ENCODE results near the gene MTMR2.

MTMR2 gene

GRCh38 chr11:95918056-95918455, 5.9 kb downstream of the MTMR2 start:
- no peak for DNase-seq (ENCODE audit: low spot score)

DNA sequence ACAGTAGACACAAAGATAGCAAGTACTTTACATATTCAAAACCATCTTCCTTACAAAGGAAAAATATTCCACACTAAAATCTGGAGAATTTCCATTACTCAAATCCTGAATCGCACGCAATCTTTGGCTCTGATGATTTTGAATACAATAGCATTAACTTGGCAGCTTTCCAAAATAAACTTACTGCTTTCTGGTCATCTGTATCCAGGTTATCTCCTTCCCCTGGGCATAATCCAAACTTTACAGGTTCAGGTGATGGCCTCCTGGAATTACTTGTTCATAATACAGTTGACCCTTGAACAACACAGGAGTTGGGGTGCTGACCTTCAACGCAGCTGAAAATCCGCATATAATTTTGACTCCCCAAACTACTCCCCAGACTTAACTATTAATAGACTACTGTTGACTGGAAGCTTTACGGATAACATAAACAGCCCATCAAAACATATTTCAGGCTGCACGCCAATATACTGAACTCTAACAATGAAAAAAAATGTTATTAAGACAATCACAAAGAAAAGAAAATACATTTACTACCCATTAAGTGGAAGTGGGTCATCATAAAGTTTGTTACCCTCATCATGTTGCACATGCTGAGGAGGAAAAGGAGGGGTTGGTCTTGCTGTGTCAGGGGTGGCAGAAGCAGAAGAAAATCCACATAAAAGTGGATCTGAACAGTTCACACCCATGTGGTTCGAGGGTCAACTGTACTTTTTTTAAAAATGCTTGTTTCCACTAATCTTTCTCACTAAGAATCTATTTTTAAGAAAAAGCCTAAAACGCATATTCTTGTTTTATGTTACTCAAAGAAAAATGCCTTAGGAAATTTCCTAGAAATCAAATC, 6.5 kb downstream of the MTMR2 start:
- no peak for DNase-seq (ENCODE audit: low spot score)

- DNase-seq (ENCODE audit: low spot score): no peak
Observed at GRCh38 chr11:95916049-95916448, 7.9 kb downstream of the MTMR2 start.

GRCh38 chr11:95915051-95915450, 8.9 kb downstream of the MTMR2 start:
- DNase-seq (ENCODE audit: low spot score): no peak

- no peak for DNase-seq (ENCODE audit: low spot score)
Observed at GRCh38 chr11:95913830-95914615, 9.9 kb downstream of the MTMR2 start.

GRCh38 chr11:95912902-95913560, 10.9 kb downstream of the MTMR2 start:
- DNase-seq (ENCODE audit: low spot score): no peak

DNA sequence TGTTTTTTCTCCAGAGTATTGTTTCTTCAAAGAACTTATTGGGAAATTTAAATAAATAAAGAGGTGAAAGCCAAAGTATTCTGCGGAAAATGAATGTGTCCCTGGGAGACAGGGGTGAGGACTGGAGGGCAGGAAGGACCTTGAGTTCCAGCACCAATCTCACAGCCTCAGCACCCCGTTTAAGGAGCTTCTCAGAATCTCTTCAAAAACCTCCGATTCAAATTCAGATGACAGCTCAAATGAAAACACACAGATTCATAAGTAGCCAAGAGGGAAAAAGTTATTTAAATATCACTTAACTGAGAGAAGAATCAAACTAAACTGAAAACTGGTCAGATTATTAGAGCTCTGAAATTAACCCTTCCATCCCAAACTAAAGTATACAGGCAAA, 12.5 kb downstream of the MTMR2 start:
- no peak for DNase-seq (ENCODE audit: low spot score)

- DNase-seq (ENCODE audit: low spot score): no peak
Observed at GRCh38 chr11:95910638-95911368, 13.1 kb downstream of the MTMR2 start.

DNA sequence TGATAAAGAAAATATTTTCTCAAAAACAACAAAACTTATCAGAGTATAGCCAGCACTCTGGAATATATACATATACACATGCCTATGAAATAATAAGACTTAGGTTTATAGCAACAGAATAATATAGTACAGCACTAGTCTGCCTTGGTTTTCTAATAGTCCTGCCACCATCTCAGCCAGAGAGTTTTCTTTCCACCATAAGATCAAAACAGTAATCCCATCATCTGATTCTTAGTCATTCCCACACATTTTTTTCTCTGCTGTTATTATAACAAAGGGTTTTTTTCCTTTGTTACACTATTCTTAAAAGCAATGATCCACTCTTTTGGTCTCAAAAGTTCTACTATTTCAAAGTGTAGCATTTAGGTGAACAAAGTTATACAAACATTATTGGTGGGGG, 15.1 kb downstream of the MTMR2 start:
- no peak for DNase-seq (ENCODE audit: low spot score)

DNA sequence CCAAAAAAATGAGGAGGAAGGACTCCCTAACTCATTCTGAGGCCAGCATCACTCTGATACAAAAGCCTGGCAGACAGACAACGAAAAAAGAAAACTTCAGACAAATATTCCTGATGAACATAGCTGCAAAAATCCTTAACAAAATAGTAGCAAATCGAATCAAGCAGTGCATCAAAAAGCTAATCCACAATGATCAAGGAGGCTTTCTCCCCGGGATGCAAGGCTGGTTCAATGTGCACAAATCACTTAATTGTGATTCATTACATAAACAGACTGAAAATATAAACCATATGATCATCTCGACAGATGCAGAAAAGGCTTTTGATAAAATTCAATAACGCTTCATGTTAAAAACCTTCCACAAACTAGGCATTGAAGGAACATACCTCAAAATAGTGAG, 16.4 kb downstream of the MTMR2 start:
- DNase-seq (ENCODE audit: low spot score): no peak

- DNase-seq (ENCODE audit: low spot score): no peak
Observed at GRCh38 chr11:95904009-95904650, 19.8 kb downstream of the MTMR2 start.

DNA sequence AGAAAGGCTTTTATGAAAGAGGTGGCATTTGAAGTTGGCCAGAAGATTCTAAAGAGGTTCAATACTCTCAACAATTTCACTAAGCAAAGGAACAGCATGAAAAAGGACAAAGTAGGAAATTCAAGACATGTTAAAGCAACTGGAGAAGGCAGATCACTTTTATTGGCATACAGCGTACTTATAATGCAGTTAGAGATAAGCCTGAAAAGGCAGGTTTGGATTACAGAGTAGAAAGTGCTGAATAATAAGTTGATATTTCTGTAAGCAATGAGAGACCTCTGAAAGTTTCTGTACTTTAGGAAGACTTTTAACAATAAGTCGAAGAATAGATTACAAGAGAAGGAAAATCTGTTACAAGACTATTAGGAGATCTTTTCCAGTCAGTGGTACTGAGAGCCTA, 25.1 kb downstream of the MTMR2 start:
- DNase-seq (ENCODE audit: low spot score): no peak

DNA sequence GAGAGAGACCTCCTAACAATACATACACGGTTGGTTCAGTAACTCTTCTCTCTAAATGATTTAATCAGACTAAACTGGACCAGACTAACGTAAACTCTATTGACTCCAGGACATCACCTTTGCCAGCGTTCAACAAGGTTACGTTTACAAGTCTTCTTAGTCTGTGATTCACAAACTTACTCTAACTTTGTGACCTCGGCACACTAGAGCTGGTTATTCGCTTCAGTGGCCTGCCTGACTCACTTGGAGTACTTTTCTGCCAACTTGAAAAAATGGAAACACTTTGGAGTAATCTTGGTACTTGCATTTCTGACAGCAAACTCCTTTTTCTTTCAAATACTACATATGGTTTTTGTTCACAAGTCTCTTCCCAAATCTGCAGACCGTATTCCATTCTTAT, 26.2 kb downstream of the MTMR2 start:
- no peak for DNase-seq (ENCODE audit: low spot score)

GRCh38 chr11:95895815-95896214, 28.1 kb downstream of the MTMR2 start:
- no peak for DNase-seq (ENCODE audit: low spot score)

DNA sequence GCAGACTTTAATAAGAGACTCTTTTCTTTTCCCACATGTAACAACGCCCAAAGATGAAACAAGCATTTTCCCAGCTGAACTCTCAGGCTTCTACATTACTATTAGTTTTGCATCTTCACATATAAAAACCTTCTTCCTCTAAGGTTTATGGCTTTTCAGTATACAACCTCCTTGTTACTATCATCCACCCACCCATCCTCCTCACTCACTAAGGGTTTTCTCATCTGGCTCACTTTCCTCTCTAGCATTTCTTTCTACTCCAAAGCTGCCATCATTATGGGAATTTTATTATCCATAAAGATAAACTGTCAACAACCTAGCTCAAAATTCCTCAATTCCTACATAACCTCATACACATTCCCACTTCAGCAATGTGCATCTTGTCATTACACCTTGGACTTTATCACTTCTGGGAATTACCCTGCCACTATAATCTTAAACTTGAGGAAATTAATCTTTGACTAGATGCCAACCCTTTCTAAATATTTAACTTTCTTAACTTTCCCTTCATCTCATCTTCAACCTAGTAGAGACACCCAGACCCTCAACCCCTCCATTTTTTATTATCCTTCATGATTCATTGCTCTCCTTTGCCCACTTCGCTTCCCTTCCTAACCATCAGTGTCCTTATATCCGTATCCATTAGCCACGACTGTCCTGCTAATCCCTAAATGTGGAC, 30.9 kb downstream of the MTMR2 start:
- DNase-seq (ENCODE audit: low spot score): no peak

GRCh38 chr11:95892492-95892891, 31.4 kb downstream of the MTMR2 start:
- no peak for DNase-seq (ENCODE audit: low spot score)

DNA sequence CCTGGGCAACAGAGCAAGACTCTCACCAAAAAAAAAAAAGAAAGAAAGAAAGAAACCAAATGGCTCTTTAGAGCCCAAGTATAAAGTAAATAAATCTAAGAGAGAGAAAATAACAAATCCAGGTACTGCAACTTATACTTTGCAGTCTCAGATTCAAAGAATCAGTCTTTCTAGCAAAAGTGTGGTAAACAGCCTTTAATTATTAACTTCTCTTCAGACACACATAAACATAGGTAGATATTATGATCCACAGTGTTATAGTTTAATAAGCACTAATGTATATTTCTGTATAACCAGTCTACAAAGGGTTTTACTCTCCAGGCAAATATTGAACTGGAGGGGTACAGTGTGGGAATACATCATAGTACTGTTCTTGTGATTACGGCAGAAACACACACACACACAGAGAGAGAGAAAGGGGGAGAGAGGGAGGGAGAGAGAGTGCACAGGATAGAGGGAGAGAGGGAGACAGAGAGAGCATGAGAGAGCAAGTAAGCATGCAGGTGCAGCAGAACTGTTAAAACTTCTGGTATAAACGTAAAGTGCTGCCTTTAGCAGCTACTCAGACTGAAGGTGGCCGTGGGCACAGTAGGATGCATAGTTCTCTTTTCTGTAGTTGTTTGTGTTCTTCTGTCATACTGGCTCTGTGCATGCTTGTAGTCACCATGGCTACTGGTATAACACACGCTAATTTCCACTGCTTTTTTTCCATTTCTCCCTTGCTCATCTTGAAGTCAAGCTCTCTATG, 32.3 kb downstream of the MTMR2 start:
- no peak for DNase-seq (ENCODE audit: low spot score)

DNA sequence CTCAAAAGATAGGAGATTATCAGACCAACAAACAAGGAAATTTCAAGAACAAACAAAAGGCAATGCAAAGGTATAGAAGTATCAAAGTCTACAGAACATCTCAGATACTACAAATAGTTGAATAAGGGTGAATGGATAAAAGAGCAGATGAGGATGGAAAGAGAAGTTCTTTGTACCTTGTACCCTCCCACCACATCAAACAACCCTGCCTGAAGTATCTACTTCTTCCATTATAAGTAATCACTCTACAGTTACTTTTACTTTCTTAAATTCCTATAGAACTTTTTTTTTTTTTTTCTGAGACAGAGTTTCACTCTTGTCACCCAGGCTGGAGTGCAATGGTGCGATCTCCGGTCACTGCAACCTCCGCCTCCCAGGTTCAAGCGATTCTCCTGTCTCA, 35.1 kb downstream of the MTMR2 start:
- no peak for DNase-seq (ENCODE audit: low spot score)

DNA sequence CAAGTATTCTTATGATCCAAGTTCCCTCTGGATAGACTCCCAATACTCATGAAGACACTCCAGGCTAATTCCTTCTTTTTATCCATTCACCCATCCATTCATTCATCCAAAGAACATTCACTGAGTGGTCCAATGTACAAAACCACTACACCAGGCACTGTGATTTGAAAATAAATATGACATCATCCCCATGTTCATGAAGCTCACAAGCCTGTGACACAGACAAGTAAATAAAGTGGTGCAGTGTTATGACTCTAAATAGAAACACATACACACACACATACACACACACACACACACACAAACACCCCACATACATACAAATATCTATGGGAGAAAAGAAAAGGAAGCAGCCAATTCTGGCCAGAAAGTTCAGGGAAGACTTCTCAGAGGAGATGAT, 35.5 kb downstream of the MTMR2 start:
- DNase-seq (ENCODE audit: low spot score): no peak

- DNase-seq (ENCODE audit: low spot score): no peak
Observed at GRCh38 chr11:95886462-95886861, 37.4 kb downstream of the MTMR2 start.

Measured in SW480 (cell line).